ENCODE data around the gene NCAM1. TPM values are rescaled to one million over a fixed set of nuclear protein-coding genes. Genes with fewer than 3 reads are reported as not detected.

The NCAM1 gene
- total RNA-seq, 1 donor from 2014 or later = 244 TPM

DNA sequence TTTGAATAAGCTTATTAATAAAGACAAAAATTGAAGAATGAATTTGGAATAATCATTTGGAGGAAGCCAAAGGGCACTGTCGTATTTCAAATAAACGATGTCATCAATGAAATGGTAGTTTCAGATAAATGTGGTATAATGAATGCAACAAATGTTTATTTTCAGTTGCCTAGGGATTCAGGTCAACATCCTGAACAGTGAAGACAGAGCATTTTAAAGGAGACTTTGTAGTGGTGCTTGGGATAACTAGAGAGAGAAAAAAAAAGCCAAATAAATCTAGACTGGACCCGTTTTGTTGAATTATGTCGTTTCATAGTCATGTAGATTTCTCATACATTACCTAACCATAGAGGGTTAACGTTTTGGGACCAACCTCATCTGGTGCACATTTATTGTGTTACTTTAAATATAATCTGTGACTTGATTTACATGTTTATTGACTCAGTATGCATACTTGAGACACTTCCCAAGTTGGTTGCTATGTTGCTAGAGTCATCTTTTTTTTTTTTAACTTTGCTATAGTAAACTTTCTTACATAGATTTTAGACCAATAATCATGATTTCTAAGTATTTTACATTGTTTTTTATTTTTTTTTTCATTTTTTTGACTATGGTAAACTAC lies 111.1 kb downstream of the NCAM1 start:
- DNase-seq = no peak
- ATAC-seq = no peak
- intact Hi-C loops (cut with micrococcal nuclease) = no loop called here

DNA sequence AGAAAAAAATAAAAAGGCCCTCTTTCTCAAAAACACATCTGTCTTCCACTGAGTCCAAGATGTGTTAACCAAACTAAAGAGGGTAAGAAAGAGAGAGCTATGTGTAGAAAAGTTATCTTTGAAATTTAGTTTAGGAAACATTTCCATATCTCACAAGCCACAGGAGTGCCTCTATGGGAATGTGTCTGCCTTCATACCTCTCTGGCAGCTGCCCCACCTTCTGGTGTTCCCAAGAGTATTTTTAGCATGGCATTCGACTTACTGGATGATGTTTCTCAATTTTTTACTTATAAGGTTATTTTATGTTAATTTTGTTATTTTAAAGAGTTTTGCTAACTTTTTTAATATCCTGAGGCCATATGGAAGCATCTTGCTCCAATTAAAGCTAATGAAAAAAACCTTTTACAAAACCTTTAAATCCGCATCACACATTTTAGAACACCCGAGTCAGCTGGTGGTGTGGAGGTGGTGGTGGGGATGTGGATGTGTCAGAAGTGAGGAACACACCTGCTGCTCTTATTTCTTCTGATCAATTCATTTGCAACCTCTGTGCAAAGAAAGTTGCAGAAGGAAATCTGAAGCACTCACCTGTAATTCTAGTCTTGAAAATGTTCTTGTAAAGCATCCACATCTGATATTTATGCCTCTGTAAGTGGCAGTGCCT lies 112.2 kb downstream of the NCAM1 start:
- DNase-seq (peak; percentile 34), ATAC-seq (peak; percentile 61)
- intact Hi-C loops (cut with micrococcal nuclease) = no loop called here

- ATAC-seq (no peak), DNase-seq (no peak)
- intact Hi-C loops (cut with micrococcal nuclease) = no loop called here
Measured at GRCh38 chr11:113075586-113076095, 114.4 kb downstream of the NCAM1 start.

- intact Hi-C loops (cut with micrococcal nuclease) = no loop called here
- peak; percentile 57 for ATAC-seq
Measured at GRCh38 chr11:113077379-113077778, 116.2 kb downstream of the NCAM1 start.

GRCh38 chr11:113082341-113082955 lies 121.2 kb downstream of the NCAM1 start:
- no peak for ATAC-seq
- DNase-seq = no peak
- intact Hi-C loops (cut with micrococcal nuclease) = no loop called here

More at GRCh38 chr11:113077379-113077778, 116.2 kb downstream of the NCAM1 start:
- no peak for DNase-seq

- intact Hi-C loops (cut with micrococcal nuclease) = no loop called here
- no peak for ATAC-seq
- no peak for DNase-seq
Measured at GRCh38 chr11:113083571-113083970, 122.4 kb downstream of the NCAM1 start.

- DNase-seq (no peak), ATAC-seq (no peak)
- intact Hi-C loops (cut with micrococcal nuclease) = no loop called here
Measured at GRCh38 chr11:113084297-113084696, 123.1 kb downstream of the NCAM1 start.

GRCh38 chr11:113085446-113085845 lies 124.2 kb downstream of the NCAM1 start:
- intact Hi-C loops (cut with micrococcal nuclease) = no loop called here
- no peak for DNase-seq
- ATAC-seq = no peak

DNA sequence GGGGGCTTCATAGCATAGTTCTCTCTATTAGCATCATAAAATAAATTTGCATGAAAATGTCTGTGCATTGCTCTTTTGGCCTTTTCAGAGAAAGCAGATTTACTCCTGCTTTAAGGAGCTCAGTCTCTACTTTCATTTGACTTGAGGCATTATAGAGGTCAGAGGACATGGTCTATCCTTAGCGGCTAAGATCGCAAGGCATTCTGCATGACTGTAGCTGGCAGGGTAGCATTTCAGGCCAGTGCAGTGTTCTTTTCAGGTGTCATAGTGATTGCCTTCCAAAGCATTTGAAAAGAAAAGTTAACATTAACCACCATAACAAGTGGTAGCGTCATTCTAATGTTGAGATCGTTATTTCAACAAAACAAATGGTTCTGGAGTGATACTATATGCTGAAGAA lies 126.5 kb downstream of the NCAM1 start:
- ATAC-seq (no peak), DNase-seq (no peak)
- intact Hi-C loops (cut with micrococcal nuclease) = no loop called here

DNA sequence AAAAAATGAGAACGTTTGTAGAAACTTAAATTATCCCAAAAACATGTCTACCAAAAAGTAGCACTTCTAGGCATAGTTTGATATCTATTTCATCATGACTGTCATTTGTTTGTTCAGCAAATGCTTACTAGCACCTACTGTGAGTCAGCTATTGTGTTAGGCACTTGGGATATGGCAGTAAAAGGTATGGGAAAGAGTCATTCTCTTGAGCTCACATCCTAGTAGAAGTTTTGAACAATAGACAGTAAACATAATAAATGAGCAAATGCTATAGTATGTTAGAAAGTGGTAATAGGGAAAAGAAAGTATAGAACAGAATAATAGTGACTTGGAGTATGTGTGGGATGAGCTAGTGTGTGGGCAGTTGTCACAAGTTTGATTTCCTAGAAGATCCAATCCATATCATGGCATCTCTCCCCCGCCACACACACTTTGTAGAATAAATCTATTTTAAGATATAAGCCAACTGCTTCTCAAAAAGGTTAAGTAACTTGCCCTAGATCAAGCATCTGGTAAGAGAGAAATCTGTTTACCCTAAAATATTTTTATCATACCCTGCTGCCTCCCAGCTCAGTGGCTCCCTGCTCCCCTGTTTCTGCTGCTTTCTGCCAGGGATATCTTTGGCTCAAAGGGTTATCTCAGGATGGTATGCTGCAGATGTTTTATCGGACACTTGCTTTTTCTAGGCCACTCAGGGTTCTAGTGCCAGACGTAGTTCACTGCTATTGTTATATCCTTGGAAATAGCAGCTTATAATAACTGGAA lies 129.7 kb downstream of the NCAM1 start:
- intact Hi-C loops (cut with micrococcal nuclease) = no loop called here
- ATAC-seq (peak; percentile 51), DNase-seq (no peak)

DNA sequence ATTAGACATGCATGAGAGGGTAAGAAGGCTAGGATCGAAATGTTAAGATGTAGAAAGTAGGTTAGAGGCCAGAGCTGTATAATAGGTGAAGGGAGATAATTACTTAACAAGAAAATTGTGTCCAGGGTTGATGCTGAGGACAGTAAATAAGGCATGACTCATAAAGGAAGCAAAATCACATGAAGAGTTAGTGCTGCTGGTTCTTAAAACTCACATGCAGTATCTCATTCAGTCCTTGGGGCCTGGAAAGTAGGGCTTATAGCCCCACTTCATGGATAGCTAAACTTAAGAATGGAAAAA lies 130.2 kb downstream of the NCAM1 start:
- intact Hi-C loops (cut with micrococcal nuclease) = no loop called here
- no peak for DNase-seq
- peak; percentile 30 for ATAC-seq

GRCh38 chr11:113096648-113097047 lies 135.4 kb downstream of the NCAM1 start:
- ATAC-seq = no peak
- no peak for DNase-seq
- intact Hi-C loops (cut with micrococcal nuclease) = no loop called here

- intact Hi-C loops (cut with micrococcal nuclease) = no loop called here
- peak; percentile 52 for ATAC-seq
Measured at GRCh38 chr11:113103932-113104690, 142.9 kb downstream of the NCAM1 start.

DNA sequence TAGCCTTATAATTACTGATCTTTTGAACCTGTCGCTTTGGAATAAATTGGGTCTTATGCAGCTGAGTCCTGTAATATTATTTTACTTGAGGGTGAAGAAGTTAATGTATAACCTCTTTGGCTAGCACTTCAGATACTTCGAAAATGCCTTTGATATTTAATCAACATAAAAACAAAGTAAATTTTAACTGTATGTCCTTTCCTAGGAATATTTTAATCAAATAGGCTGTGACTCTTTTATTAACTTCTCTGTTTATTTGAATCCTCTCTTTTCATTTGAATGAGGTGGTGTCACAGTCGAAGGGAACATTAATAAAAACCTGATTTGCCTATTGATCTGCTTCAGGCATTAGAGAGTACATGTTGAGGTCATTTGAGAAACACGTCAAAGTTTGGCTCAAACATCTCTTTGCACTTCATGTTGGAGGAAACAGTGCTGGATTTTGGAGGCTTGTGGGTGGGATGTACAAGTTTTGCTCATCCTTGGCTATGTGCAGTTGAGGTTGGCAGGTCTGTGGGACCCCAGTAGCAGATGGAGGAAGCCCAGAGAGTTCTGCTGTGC lies 143.6 kb downstream of the NCAM1 start:
- intact Hi-C loops (cut with micrococcal nuclease) = no loop called here
- DNase-seq (no peak), ATAC-seq (no peak)

More at GRCh38 chr11:113103932-113104690, 142.9 kb downstream of the NCAM1 start:
- no peak for DNase-seq

DNA sequence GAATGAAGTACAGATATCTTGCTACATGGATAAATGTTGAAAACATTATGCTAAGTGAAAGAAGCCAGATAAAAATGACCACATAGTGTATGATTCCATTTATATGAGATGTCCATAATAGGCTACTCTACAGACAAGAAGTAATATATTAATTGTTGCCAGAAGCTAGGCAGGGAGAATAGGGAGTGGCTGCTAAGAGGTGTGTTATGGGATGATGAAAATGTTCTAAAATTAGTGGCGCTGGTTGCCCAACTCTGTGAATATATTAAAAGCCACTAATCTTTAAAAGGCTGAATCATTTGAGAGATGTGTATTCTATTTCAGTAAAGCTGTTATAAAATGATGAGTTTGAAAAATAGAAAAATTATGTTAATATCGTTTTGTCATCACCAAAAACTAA lies 144.4 kb downstream of the NCAM1 start:
- ATAC-seq = peak; percentile 87
- no peak for DNase-seq
- intact Hi-C loops (cut with micrococcal nuclease) = no loop called here

DNA sequence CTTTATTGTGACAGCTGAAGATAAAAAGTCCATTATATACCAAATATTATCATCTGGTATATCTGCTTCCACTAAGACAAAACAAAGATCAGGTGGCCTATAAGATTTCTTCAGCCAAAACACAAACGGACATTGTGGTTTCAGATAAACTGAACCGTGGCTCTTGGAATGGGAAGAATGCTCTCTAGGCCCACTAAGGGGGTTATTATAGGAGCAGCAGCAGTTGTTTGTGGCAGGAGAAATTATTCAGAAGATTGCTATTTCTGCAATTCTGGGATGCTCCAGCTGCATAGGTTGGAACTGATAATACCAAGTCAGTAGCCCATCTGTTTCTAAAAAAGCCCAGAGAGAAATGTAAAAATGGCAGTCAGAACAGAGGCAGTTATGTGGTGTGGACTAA lies 145.3 kb downstream of the NCAM1 start:
- no peak for ATAC-seq
- no peak for DNase-seq
- intact Hi-C loops (cut with micrococcal nuclease) = no loop called here

DNA sequence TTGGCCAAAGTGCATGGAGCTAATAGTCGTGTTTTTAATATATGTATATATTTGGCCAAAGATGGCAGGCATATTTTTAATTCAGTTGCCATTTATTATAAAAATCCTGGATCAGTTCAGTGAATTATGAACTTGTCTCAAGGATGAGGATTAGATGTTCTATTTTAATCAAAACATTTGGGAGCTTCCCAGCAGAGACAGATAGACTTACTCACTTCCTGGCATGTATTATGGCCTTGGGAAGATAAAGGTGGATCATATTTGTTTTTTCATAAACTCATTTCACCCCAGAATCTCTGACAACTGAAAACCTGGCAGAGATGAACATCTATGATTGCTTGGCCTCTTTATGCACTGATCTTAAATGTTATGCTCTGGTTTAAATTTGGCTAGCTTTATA lies 148.8 kb downstream of the NCAM1 start:
- intact Hi-C loops (cut with micrococcal nuclease) = loop anchor here (10.0 kb wide), 1 partner anchor 525 kb away; no protein-coding TSS in a partner anchor
- no peak for ATAC-seq
- DNase-seq = no peak

- DNase-seq (no peak), ATAC-seq (no peak)
- intact Hi-C loops (cut with micrococcal nuclease) = loop anchor here (10.0 kb wide), 1 partner anchor 526 kb away; no protein-coding TSS in a partner anchor
Measured at GRCh38 chr11:113111156-113111555, 149.9 kb downstream of the NCAM1 start.

DNA sequence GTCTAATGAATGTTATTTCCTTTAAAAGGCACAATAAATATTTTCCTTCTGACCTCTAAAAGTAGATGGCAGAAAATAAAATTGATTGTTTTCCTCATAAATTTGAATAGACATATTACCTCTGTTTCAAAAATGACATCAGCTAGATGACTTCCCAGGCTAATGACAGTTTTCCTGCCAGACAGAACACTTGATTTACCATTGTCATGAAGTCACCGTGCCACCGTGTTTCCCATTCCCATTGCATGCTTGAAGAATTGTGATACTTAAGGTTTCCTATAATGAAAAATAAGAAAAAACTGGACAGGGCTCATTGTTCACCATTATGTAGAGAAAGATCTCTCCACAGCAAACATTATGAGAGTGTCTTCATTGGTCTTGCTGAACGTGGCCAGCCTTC lies 151.1 kb downstream of the NCAM1 start:
- no peak for DNase-seq
- intact Hi-C loops (cut with micrococcal nuclease) = loop anchor here (10.0 kb wide), 1 partner anchor 528 kb away; no protein-coding TSS in a partner anchor
- no peak for ATAC-seq

Measured in left ventricle myocardium superior (tissue), 1 donor.